ENCODE measurements around the gene LPP. TPM values are rescaled to one million over a fixed set of nuclear protein-coding genes. Genes with fewer than 3 reads are reported as not detected.

The LPP gene
- total RNA-seq, 1 donor: 77.4 TPM

GRCh38 chr3:188367678-188368077, 213.7 kb downstream of the LPP start:
- DNase-seq (ENCODE audit: insufficient read length, low spot score, missing footprints): no peak
- Histone ChIP-seq H2AFZ (ENCODE audit: low read length) (no peak overlapping the region), H4K20me1 (ENCODE audit: insufficient read depth, low read length) (peaks cover 5% of the 10 kb centered on the region), H3K4me2 (ENCODE audit: insufficient read depth, low read length) (no peak overlapping the region), H3K79me2 (ENCODE audit: insufficient read depth, low read length) (peaks cover 58% of the 10 kb centered on the region), H3K4me1 (ENCODE audit: insufficient read depth, low read length) (peaks cover under 1% of the 10 kb centered on the region), H3K36me3 (ENCODE audit: insufficient read depth, low read length) (no peaks in the 10 kb centered on the region), H3K27me3 (ENCODE audit: insufficient read depth, low read length) (no peaks in the 10 kb centered on the region), H3K27ac (ENCODE audit: low read depth, low read length) (no peak overlapping the region), H3K4me3 (ENCODE audit: insufficient read depth, low read length) (no peak overlapping the region), H3K9me3 (ENCODE audit: low read depth, low read length) (no peaks in the 10 kb centered on the region)
- TF ChIP-seq CTCF (IDR thresholded peaks at IDR 0.05; ENCODE audit: extremely low read depth, low read depth, low read length): no peak

- Histone ChIP-seq H3K27ac (ENCODE audit: low read depth, low read length) (no peak overlapping the region), H3K79me2 (ENCODE audit: insufficient read depth, low read length) (peaks cover 49% of the 10 kb centered on the region), H3K4me3 (ENCODE audit: insufficient read depth, low read length) (no peak overlapping the region), H2AFZ (ENCODE audit: low read length) (no peak overlapping the region), H4K20me1 (ENCODE audit: insufficient read depth, low read length) (peaks cover 5% of the 10 kb centered on the region), H3K36me3 (ENCODE audit: insufficient read depth, low read length) (no peaks in the 10 kb centered on the region), H3K4me1 (ENCODE audit: insufficient read depth, low read length) (no peaks in the 10 kb centered on the region), H3K4me2 (ENCODE audit: insufficient read depth, low read length) (no peak overlapping the region), H3K27me3 (ENCODE audit: insufficient read depth, low read length) (no peaks in the 10 kb centered on the region), H3K9me3 (ENCODE audit: low read depth, low read length) (no peaks in the 10 kb centered on the region)
- no peak for DNase-seq (ENCODE audit: insufficient read length, low spot score, missing footprints)
- TF ChIP-seq CTCF (IDR thresholded peaks at IDR 0.05; ENCODE audit: extremely low read depth, low read depth, low read length): no peak
Measured at GRCh38 chr3:188369526-188369925, 215.6 kb downstream of the LPP start.

- no peaks in the 10 kb centered on the region for H3K27me3 ChIP-seq (ENCODE audit: insufficient read depth, low read length)
- H3K9me3 ChIP-seq (ENCODE audit: low read depth, low read length): no peaks in the 10 kb centered on the region
- H3K4me2 ChIP-seq (ENCODE audit: insufficient read depth, low read length): no peak overlapping the region
- H2AFZ ChIP-seq (ENCODE audit: low read length): no peak overlapping the region
- H3K4me1 ChIP-seq (ENCODE audit: insufficient read depth, low read length): no peaks in the 10 kb centered on the region
- H3K27ac ChIP-seq (ENCODE audit: low read depth, low read length): no peak overlapping the region
- no peak for TF ChIP-seq CTCF (IDR thresholded peaks at IDR 0.05; ENCODE audit: extremely low read depth, low read depth, low read length)
- peaks cover 46% of the 10 kb centered on the region for H3K79me2 ChIP-seq (ENCODE audit: insufficient read depth, low read length)
- no peak overlapping the region for H3K4me3 ChIP-seq (ENCODE audit: insufficient read depth, low read length)
- peaks cover 1% of the 10 kb centered on the region for H4K20me1 ChIP-seq (ENCODE audit: insufficient read depth, low read length)
- no peaks in the 10 kb centered on the region for H3K36me3 ChIP-seq (ENCODE audit: insufficient read depth, low read length)
- no peak for DNase-seq (ENCODE audit: insufficient read length, low spot score, missing footprints)
Measured at GRCh38 chr3:188370081-188370830, 216.3 kb downstream of the LPP start.

GRCh38 chr3:188378786-188379185, 224.8 kb downstream of the LPP start:
- Histone ChIP-seq H3K36me3 (ENCODE audit: insufficient read depth, low read length) (no peaks in the 10 kb centered on the region), H3K4me3 (ENCODE audit: insufficient read depth, low read length) (no peak overlapping the region), H4K20me1 (ENCODE audit: insufficient read depth, low read length) (peaks cover 4% of the 10 kb centered on the region)

More at GRCh38 chr3:188378786-188379185, 224.8 kb downstream of the LPP start:
- Histone ChIP-seq H3K9me3 (ENCODE audit: low read depth, low read length) (no peaks in the 10 kb centered on the region), H3K27me3 (ENCODE audit: insufficient read depth, low read length) (no peaks in the 10 kb centered on the region), H3K4me1 (ENCODE audit: insufficient read depth, low read length) (no peaks in the 10 kb centered on the region), H3K4me2 (ENCODE audit: insufficient read depth, low read length) (no peak overlapping the region), H3K79me2 (ENCODE audit: insufficient read depth, low read length) (peaks cover 41% of the 10 kb centered on the region), H2AFZ (ENCODE audit: low read length) (no peak overlapping the region), H3K27ac (ENCODE audit: low read depth, low read length) (no peak overlapping the region)
- no peak for TF ChIP-seq CTCF (IDR thresholded peaks at IDR 0.05; ENCODE audit: extremely low read depth, low read depth, low read length)
- no peak for DNase-seq (ENCODE audit: insufficient read length, low spot score, missing footprints)
